ENCODE measurements around the gene IFI27.

Gene IFI27

DNA sequence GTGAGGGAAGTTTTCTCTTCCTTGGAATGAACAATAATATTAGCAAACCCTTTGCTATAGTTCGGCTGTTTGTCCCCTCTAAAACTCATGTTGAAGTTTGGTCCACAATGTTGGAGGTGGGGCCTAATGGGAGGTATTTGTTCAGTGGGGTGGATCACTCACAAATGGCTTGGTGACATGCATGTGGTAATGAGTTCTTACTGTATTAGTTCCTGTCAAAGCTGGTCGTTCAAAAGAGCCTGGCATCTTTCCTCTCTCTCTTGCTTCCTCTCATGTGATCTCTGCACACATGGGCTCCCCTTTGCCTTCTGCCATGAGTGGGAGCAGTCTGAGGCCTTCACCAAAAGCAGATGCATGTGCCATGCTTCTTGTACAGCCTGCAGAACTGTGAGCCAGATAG, 50.5 kb downstream of the IFI27 start:
- DNase-seq: no peak

GRCh38 chr14:94161981-94162380, 51.4 kb downstream of the IFI27 start:
- no peak for DNase-seq

- no peak for DNase-seq
Measured at GRCh38 chr14:94162466-94162865, 51.9 kb downstream of the IFI27 start.

DNA sequence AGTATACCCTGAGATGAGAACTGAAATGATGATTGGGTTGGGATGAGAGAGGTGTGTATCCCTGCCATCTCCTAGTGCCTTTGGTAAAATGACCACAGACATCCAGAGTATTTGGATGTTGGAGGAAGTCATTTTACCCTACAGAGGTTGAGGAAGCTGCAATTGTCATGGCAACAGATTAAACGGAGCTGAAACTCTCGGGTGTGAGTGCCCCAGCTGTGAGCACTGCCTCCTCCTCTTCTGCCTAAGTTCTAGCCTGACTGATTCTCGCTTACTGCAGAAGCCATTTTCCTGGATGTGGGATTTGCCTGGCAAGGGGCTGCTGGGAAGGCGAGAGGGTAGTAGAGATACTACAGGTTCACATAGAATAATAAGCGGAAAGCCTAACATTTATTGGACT, 53.3 kb downstream of the IFI27 start:
- no peak for DNase-seq

- no peak for DNase-seq
Measured at GRCh38 chr14:94164685-94165431, 54.3 kb downstream of the IFI27 start.

GRCh38 chr14:94165744-94166143, 55.2 kb downstream of the IFI27 start:
- DNase-seq: no peak
